Ishikawa (cell line): ENCODE measurements around the gene CWC22.

Source experiments
- CEBPB ChIP-seq: IDR thresholded peaks from 2 replicates; pipeline ENCODE4 v1.6.1; 2012
- CREB1 ChIP-seq: IDR thresholded peaks from 2 replicates; pipeline ENCODE4 v1.6.1; 2012; ENCODE audit warnings: low read depth
- EGR1 ChIP-seq: IDR thresholded peaks from 2 replicates; pipeline ENCODE4 v1.6.1; 2012
- EP300 ChIP-seq: IDR thresholded peaks from 2 replicates; pipeline ENCODE4 v1.6.1; 2012; ENCODE audit warnings: borderline replicate concordance
- FOXM1 ChIP-seq: IDR thresholded peaks from 2 replicates; pipeline ENCODE4 v1.6.1; 2012; ENCODE audit warnings: low read depth, borderline replicate concordance
- NFIC ChIP-seq: IDR thresholded peaks from 2 replicates; pipeline ENCODE4 v1.6.1; 2012
- RAD21 ChIP-seq: IDR thresholded peaks from 2 replicates; pipeline ENCODE4 v1.6.1; 2012; ENCODE audit warnings: low read depth
- TAF1 ChIP-seq: IDR thresholded peaks from 2 replicates; pipeline ENCODE4 v1.6.1; 2012; ENCODE audit warnings: low read depth, mild to moderate bottlenecking
- TCF12 ChIP-seq: IDR thresholded peaks from 2 replicates; pipeline ENCODE4 v1.6.1; 2012; ENCODE audit warnings: low read depth
- TEAD4 ChIP-seq: IDR thresholded peaks from 2 replicates; pipeline ENCODE4 v1.6.1; 2012
- YY1 ChIP-seq: IDR thresholded peaks from 2 replicates; pipeline ENCODE4 v1.6.1; 2012; ENCODE audit warnings: low read depth
- ZBTB7A ChIP-seq: IDR thresholded peaks from 2 replicates; pipeline ENCODE4 v1.6.1; 2012; ENCODE audit warnings: low read depth
- TF ChIP-seq, protein P1 (sequence below): IDR thresholded peaks from 2 replicates; pipeline ENCODE4 v1.6.1; 2012
- TF ChIP-seq, protein P2 (sequence below): IDR thresholded peaks from 2 replicates; pipeline ENCODE4 v1.6.1; 2012; ENCODE audit warnings: low read depth, mild to moderate bottlenecking
- TF ChIP-seq, protein P3 (sequence below): IDR thresholded peaks from 2 replicates; pipeline ENCODE4 v1.6.1; 2012

The CWC22 gene

DNA sequence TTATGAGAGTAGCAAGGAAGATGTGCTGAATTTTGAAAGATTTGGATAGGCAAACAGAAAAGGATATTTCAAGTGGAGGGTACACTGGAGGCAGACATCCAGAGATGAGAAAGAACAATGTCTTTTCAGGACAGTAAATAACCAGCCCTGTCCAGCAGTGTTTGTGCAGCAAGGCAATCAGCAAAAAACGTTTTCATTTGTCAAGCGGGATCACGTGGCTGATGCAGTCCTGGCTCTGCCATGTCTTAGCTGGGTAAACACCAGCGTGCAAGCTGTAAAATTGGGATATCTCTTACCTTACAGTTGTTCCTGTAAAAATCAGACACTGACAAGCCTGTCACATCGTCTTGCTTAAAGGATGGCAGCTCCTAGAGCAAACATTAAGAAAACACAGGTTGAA, 67.8 kb downstream of the CWC22 start:
- TF ChIP-seq EGR1 (no peak), TCF12 (no peak), EP300 (no peak), FOXM1 (no peak), RAD21 (no peak), TAF1 (no peak), CREB1 (no peak), TEAD4 (no peak), ZBTB7A (no peak)
- TF ChIP-seq, protein P1, sequence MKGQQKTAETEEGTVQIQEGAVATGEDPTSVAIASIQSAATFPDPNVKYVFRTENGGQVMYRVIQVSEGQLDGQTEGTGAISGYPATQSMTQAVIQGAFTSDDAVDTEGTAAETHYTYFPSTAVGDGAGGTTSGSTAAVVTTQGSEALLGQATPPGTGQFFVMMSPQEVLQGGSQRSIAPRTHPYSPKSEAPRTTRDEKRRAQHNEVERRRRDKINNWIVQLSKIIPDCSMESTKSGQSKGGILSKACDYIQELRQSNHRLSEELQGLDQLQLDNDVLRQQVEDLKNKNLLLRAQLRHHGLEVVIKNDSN = no peak
- TF ChIP-seq, protein P2, sequence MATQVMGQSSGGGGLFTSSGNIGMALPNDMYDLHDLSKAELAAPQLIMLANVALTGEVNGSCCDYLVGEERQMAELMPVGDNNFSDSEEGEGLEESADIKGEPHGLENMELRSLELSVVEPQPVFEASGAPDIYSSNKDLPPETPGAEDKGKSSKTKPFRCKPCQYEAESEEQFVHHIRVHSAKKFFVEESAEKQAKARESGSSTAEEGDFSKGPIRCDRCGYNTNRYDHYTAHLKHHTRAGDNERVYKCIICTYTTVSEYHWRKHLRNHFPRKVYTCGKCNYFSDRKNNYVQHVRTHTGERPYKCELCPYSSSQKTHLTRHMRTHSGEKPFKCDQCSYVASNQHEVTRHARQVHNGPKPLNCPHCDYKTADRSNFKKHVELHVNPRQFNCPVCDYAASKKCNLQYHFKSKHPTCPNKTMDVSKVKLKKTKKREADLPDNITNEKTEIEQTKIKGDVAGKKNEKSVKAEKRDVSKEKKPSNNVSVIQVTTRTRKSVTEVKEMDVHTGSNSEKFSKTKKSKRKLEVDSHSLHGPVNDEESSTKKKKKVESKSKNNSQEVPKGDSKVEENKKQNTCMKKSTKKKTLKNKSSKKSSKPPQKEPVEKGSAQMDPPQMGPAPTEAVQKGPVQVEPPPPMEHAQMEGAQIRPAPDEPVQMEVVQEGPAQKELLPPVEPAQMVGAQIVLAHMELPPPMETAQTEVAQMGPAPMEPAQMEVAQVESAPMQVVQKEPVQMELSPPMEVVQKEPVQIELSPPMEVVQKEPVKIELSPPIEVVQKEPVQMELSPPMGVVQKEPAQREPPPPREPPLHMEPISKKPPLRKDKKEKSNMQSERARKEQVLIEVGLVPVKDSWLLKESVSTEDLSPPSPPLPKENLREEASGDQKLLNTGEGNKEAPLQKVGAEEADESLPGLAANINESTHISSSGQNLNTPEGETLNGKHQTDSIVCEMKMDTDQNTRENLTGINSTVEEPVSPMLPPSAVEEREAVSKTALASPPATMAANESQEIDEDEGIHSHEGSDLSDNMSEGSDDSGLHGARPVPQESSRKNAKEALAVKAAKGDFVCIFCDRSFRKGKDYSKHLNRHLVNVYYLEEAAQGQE = no peak

DNA sequence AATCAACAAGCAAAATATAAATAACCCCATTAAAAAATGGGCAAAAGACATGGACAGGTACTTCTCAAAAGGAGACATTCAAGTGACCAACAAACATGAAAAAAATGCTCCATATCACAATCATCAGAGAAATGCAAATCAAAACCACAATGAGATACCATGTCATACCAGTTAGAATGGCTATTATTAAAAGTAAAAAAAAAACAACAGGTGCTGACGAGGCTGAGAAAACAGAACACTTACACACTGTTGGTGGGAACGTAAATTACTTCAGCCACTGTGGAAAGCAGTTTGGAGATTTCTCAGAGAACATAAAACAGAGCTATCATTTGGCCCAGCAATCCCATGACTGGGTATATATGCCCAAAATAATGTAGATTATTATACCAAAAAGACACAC, 69.1 kb downstream of the CWC22 start:
- TF ChIP-seq YY1 (no peak), CEBPB (no peak), TEAD4 (no peak), EGR1 (no peak), CREB1 (no peak), EP300 (no peak)
- TF ChIP-seq, protein P3, sequence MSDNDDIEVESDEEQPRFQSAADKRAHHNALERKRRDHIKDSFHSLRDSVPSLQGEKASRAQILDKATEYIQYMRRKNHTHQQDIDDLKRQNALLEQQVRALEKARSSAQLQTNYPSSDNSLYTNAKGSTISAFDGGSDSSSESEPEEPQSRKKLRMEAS = no peak

DNA sequence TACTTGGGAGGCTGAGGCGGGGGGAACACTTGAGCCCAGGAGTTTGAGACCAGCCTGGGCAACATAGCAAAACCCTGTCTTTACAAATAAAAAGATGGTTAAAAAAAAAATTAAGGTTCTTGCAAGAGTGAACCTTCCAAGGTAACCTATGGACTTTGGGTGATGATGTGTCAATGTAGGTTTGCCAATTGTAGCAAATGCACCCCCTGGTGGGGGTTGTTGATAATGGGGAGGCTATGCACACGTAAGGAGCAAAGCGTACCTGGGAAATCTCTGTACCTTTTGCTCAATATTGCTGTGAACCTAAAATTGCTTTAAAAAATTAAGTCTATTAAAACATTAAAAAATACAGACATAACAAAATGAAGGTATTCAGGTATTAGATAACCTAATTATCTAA, 70.4 kb downstream of the CWC22 start:
- TF ChIP-seq RAD21 (peak; percentile 39), EGR1 (no peak)

DNA sequence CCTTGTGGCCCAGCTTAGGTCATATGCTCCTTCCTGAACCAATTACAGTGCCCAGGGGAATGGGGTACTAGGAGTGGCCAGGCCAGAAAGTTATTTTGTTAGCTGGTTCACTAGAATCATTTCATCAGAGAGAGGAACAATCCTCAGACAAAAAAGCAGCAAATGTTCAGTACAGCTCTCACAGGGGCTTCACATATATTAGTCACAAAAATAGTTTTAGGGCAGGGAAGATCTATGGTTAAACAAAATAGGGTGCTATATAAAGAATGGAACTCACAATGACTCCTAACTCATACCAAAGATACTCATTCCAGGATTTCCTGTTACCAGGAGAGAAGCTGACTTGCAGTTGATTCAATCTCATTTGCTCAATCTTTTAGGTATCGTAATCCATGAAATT, 71.0 kb downstream of the CWC22 start:
- TF ChIP-seq, protein P1 = no peak
- no peak for TF ChIP-seq FOXM1
- no peak for TF ChIP-seq TCF12
- TF ChIP-seq, protein P3 = no peak
- no peak for TF ChIP-seq YY1
- TF ChIP-seq ZBTB7A = no peak

DNA sequence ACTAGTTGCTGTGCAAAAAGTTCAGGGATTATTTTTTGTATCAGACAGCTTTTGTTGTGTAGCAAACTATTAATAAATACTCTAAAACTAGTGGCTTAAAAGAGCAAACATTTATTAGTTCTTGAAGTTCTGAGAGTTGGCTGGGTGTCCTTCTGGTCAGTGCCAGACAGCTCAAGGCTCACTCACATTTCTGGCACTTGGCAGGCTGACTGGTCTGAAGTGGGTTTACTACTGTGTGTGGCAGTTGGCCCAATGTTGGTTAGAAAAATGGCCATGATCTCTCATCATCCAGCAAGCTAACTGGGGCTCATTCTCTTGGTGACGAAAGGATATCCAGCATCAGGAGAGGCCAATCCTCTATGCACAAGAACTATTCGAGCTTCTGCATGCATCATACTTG, 74.3 kb downstream of the CWC22 start:
- TF ChIP-seq, protein P2 = no peak
- TF ChIP-seq ZBTB7A = no peak

DNA sequence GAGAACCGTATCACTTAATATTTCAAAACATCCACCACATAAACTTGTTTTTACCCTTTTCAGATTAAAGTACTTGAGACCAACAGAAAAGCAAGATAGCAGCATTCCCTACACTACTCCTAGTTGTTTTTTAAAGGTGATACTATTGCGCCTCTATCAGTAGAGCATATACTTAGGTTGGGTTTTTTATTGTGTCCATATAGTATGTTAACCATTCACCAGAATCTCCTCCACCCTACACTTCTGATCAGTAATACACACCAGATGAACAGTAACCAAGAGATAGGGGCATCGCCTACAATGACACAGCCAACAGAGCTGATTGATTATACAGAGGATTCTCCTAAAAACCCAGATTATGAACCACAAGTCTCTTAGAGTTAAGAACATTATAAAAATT, 75.6 kb downstream of the CWC22 start:
- TF ChIP-seq NFIC (no peak), FOXM1 (no peak), RAD21 (no peak), EP300 (no peak), ZBTB7A (no peak), YY1 (no peak), EGR1 (no peak), TEAD4 (no peak), CREB1 (no peak), TAF1 (no peak), CEBPB (no peak), TCF12 (no peak)
- TF ChIP-seq, protein P1 = no peak
- TF ChIP-seq, protein P3 = no peak
- TF ChIP-seq, protein P2 = no peak
